Hematopoietic multipotent progenitor cell (in vitro differentiated cells): ENCODE measurements around the gene ZNF324. TPM values are rescaled to one million over a fixed set of nuclear protein-coding genes. Genes with fewer than 3 reads are reported as not detected.
"Not testable (repeated sequence)": the region's sequence is repeated elsewhere in the genome, so short reads cannot be mapped to it uniquely, and the experiment has no call there.

ENCODE experiments used
- DNase-seq, 3 donors: peaks; one replicate each; pipeline ENCODE4 v3.0.0-alpha.2; 2011 to 2015; ENCODE audit warnings: low read depth in 2 of 3, low spot score in 2 of 3
- total RNA-seq: library from RNA; depleted of rRNA; stranded (reverse); fragments of >200 nt; gene quantifications from one replicate; pipeline ENCODE4 v1.2.3, GENCODE V29; 2012

ZNF324 gene
- total RNA-seq, 1 donor, result 21.3 TPM

GRCh38 chr19:58498316-58499020, 31.6 kb downstream of the ZNF324 start:
- DNase-seq, result no peak

GRCh38 chr19:58499021-58499927, 32.4 kb downstream of the ZNF324 start:
- DNase-seq, result peak; percentile 76 to 99 (median 98)

DNA sequence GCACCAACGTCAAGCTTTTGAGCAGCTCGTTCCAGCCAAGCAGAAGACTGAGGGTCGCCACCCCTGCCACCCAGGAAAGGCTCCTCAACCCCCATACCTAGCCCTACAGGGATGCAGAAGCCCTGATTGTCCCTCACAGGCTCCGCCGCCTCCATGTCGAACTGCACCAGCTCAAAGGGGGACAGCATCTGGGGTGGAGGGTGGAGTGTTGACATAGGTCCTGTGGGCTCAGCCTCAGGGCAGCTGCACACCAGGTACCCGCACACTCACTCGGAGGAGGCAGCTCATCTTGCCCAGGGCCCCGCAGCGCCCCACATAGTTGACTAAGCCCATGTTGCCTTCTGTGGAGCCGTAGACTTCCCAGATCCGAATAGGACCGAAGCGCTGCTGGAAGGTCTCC, 33.4 kb downstream of the ZNF324 start:
- DNase-seq, result no peak

DNA sequence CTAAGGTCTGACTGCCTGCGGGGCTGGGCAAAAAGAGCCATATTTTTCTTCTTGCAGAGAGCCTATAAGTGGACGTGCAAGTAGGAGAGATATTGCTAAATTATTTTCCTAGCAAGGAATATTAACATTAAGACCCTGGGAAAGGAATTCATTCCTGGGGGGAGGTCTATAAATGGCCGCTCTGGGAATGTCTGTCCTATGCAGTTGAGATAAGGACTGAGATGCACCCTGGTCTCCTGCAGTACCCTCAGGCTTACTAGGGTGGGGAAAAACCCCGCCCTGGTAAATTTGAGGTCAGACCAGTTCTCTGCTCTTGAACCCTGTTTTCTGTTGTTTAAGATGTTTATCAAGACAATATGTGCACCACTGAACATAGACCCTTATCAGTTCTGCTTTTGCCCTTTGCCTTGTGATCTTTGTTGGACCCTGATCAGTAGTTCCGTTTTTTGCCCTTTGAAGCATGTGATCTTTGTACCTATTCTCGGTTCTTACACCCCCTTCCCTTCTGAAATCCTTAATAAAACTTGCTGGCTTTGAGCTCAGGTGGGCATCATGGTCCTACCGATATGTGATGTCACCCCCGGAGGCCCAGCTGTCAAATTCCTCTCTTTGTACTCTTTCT, 40.8 kb downstream of the ZNF324 start:
- not testable (repeated sequence) for DNase-seq

DNA sequence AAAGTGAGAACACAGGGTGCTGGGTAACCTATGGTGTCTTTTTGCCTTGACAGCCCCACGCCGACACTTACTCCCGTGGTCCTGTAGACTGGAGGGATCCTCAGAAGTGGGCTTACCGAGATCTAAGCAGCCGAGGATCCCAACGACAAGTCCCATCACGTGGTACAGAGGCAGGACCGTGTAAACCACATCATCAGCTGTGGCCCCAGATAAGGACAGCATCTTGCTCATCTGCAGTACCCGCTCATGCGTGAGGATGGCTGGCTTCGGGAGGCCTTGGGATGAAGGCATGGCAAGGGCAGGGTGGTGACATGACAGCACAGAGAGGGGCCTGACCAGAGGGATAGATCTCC, 42.8 kb downstream of the ZNF324 start:
- DNase-seq, result no peak

GRCh38 chr19:58510084-58510862, 43.4 kb downstream of the ZNF324 start:
- no peak for DNase-seq

DNA sequence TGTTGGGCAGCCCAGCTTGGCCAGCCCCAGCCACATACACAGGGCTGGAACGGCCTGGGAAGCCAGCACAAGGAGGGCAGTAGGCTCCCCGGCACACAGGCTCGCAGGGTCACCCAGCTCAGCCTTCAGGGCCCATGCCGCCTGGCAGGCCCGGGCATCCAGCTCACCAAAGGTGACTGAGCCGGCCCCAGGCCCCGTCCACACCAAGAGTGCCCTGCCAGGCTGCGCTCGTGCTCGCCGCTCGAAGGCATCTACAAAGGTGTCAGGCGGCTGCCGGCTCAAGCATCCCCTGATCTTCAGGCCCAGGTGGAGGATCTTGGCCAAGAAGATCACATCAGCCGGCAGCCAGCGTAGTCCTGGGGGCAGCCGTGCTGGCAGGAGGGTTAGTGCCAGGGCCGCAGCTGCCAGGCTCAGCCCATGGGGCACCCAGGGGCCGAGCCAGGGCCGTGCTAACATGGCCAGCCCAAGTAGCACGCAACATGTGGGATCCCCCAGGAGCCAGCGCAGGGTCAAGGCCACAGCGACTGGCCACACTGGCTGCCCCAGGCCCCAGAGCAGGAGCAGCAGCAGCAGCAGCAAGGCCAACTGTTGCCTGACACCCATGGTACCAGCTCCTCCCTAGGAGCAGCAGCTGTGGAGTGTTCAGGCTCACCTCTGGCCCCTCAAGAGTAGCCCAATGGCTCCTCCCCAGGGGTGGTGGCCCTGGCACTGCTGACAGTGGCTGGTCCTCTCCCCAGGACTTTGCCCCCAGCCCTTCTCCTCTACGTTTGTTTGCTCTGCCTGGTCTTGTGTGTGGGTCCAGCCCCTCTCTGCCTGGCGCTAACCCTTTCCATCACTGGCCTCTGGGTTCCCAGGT, 44.7 kb downstream of the ZNF324 start, which contains the start of gene SLC27A5:
Gene SLC27A5, minus strand, starts transcription at position 640 of the 856 bp plus-strand sequence. Its CDS starts 37 bp downstream, at position 603.
- DNase-seq, result no peak

DNA sequence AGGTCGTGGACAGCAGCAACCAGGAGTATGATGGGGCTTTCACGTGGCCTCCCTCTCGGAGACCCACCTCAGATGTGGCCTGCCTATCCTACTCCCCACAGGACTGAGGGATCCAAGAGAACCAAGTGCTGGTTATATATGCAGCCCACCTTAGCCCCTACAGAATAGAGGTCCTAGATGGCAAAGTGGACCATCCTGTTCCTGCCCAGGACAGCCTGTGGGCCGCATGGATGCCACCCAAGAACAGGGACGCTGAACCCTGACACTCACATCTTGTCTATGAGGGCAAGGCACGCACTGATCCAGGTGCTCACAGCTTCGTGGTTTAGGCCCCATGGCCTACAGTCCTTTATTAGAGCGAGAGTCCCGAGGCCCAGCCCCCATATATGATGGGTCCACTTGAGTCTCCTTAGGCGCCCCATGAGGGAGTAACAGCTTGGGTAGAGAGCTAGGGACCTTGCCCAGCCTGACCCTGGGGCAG, 46.4 kb downstream of the ZNF324 start:
- DNase-seq, result no peak

GRCh38 chr19:58513694-58514563, 47.0 kb downstream of the ZNF324 start:
- peak; percentile 92 to 97 (median 92) for DNase-seq

GRCh38 chr19:58514564-58515022, 47.7 kb downstream of the ZNF324 start:
- DNase-seq, result no peak

DNA sequence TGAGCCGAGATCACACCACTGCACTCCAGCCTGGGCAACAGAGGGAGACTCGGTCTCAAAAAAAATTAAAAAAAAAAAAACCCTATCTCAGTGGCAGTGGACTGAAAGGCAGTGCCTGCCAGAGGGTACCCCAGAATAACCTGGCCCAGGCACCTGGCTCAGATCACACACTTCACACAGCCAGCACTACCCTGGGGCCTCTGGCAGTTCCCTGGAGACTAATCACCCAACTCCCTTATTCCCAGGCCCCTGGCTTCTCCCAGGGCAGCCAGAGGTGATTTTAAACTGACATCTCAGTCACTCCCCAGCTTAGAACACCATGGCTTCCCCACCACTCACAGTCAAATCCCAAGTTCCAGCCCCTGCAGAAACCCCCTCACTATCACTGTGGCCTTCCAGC, 48.4 kb downstream of the ZNF324 start:
- no peak for DNase-seq

GRCh38 chr19:58516246-58516836, 49.5 kb downstream of the ZNF324 start:
- no peak for DNase-seq

DNA sequence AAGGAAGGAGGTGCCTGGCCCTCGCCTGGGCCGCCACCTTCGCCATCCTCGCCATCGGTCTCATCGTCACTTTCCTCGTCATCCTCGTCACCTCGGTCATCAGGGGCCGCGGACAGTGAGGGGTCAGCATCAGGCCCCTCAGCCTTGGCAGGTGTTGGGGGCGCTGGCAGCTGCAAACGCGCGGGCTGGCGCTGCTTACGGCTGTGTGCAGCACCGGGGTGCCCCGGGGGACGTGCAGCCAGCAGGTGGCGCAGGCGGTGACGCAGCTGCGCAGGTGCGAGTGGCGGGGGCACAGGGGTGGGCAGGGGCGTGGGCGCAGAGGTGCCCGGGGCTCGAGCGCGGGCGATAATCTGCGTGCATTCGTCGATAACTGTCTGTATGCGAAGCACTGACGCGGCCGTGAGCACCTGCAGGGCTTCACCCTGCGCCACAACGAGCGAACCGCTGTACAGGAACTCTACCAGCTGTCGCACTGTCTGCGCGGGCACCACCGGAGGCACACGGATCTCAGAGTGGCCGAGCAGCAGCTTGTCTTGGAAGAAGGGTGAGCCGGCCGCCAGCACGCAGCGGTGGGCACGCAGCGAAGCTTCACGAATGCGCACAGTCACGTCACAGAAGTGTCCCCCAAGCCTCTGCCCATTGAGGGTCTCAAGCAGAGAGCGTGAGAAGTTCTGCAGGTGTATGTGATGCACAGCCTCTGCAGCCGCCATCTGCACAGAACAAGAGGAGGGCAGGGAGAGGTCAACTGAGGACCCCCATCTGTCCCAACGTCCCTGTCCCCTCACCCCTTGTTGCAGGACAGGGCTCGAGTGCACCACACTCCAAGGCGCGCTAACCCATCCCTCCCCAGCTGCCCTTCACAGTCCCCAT, 50.3 kb downstream of the ZNF324 start:
- no peak for DNase-seq

- DNase-seq, result no peak
These were observed 51.6 kb downstream of the ZNF324 start for GRCh38 chr19:58518256-58519086.

- peak in 2 of 3 donors; percentile 65 to 78 for DNase-seq
These were observed 52.1 kb downstream of the ZNF324 start for GRCh38 chr19:58519087-58519354.
